HCT116 (cell line): ENCODE data around the gene PCNX1.

Experiments used
- CEBPB ChIP-seq: IDR thresholded peaks from 2 replicates; pipeline ENCODE4 v1.6.1; 2012; ENCODE audit warnings: low read depth
- CTCF ChIP-seq, 3 experiments: fragments of 200-600 bp in 1 of 3; sonication (generic) in 1 of 3; IDR thresholded peaks in 2 of 3; conservative IDR thresholded peaks in 1 of 3; 2 replicates each; pipeline ENCODE4 v1.5.1; 2012 to 2017; ENCODE audit warnings: low read depth in 2 of 3, low read length in 2 of 3, antibody characterized with exemption in 1 of 3, borderline replicate concordance in 1 of 3, control low read depth in 1 of 3, mild to moderate bottlenecking in 1 of 3, mixed read lengths in 1 of 3, mixed run types in 1 of 3, moderate library complexity in 1 of 3; ENCODE audit not compliant: insufficient read depth in 1 of 3
- EZH2 ChIP-seq: fragments of 200-600 bp; sonication (generic); IDR thresholded peaks from 2 replicates; pipeline ENCODE4 v1.6.1; 2017; ENCODE audit warnings: antibody characterized with exemption, mixed run types
- POLR2A ChIP-seq: IDR thresholded peaks from 2 replicates; pipeline ENCODE4 v1.7.0; 2011; ENCODE audit warnings: borderline replicate concordance; ENCODE audit not compliant: insufficient read depth, insufficient read length; ENCODE audit errors: extremely low read depth

- TF ChIP-seq CTCF (IDR thresholded peaks at IDR 0.05 in 2 of 3, conservative IDR thresholded peaks at IDR 0.05 in 1 of 3; ENCODE audit: borderline replicate concordance in 1 of 3, insufficient read depth in 1 of 3, low read depth in 2 of 3, low read length in 2 of 3), result no peak
- no peak for TF ChIP-seq EZH2
- no peak for TF ChIP-seq CEBPB
- no peak for TF ChIP-seq POLR2A
Measured at GRCh38 chr14:71136386-71137060, 229.3 kb downstream of the PCNX1 start.
